Measurements from ENCODE around the gene GPRC5C.

GPRC5C gene

GRCh38 chr17:74432766-74433391 is 991 bp downstream of the GPRC5C start:
- H3K4me3 ChIP-seq (ENCODE audit: low read depth, low read length), result peak overlapping the region; percentile 59
- CTCF ChIA-PET, result interaction anchor here (0.5 to 7.1 kb wide), 4 partner anchors 12 to 65 kb away, joined by 3 to 151 read pairs (median 5); no protein-coding TSS in a partner anchor
- H3K27ac ChIP-seq (ENCODE audit: extremely low read depth, low read depth, low read length), result no peak overlapping the region
- TF ChIP-seq ZNF221 (tag by site-specific recombination; IDR thresholded peaks at IDR 0.05; ENCODE audit: borderline replicate concordance), result no peak
- TF ChIP-seq ZNF639 (tag by site-specific recombination; IDR thresholded peaks at IDR 0.05), result no peak
- no peak for TF ChIP-seq ZSCAN23 (tag by site-specific recombination; IDR thresholded peaks at IDR 0.05)
- TF ChIP-seq MZF1 (tag by site-specific recombination; IDR thresholded peaks at IDR 0.05; ENCODE audit: borderline replicate concordance), result no peak
- no peak for TF ChIP-seq ZNF843 (tag by site-specific recombination; IDR thresholded peaks at IDR 0.05)
- TF ChIP-seq ZNF341 (tag by site-specific recombination; IDR thresholded peaks at IDR 0.05; ENCODE audit: low read depth), result peak; percentile 69
- no peak for TF ChIP-seq GLI2 (tag by site-specific recombination; IDR thresholded peaks at IDR 0.05; ENCODE audit: borderline replicate concordance, low read depth)
- 0 out of 2 replicates have a peak, but pooled peaks have one; percentile 17 for TF ChIP-seq ZBTB48 (tag by site-specific recombination; IDR thresholded peaks at IDR 0.05)
- POLR2A ChIA-PET, result no interaction called here
- peaks cover 15% of the 10 kb centered on the region for H3K4me1 ChIP-seq (ENCODE audit: control insufficient read depth, insufficient read depth, low read length)
- H3K36me3 ChIP-seq (ENCODE audit: control insufficient read depth in 2 of 2, insufficient read depth in 1 of 2, low read length in 2 of 2), result no peaks in the 10 kb centered on the region
- no peaks in the 10 kb centered on the region for H3K9me3 ChIP-seq (ENCODE audit: control insufficient read depth, insufficient read depth, low read depth, low read length)

- Histone ChIP-seq H3K4me3 (ENCODE audit: low read depth, low read length) (no peak overlapping the region), H3K27ac (ENCODE audit: extremely low read depth, low read depth, low read length) (no peak overlapping the region; the same call in 1 of the 2 replicates), H3K36me3 (ENCODE audit: control insufficient read depth in 2 of 2, insufficient read depth in 1 of 2, low read length in 2 of 2) (no peaks in the 10 kb centered on the region), H3K9me3 (ENCODE audit: control insufficient read depth, insufficient read depth, low read depth, low read length) (no peaks in the 10 kb centered on the region), H3K4me1 (ENCODE audit: control insufficient read depth, insufficient read depth, low read length) (peaks cover 15% of the 10 kb centered on the region)
- ChIA-PET POLR2A (no interaction called here), CTCF (interaction anchor here (0.5 to 7.1 kb wide), 4 partner anchors 12 to 66 kb away, joined by 3 to 151 read pairs (median 5); no protein-coding TSS in a partner anchor)
- TF ChIP-seq ZNF629 (tag by site-specific recombination; IDR thresholded peaks at IDR 0.05), result no peak
- TF ChIP-seq ZNF747 (tag by site-specific recombination; IDR thresholded peaks at IDR 0.05), result no peak
- TF ChIP-seq SP2 (tag by site-specific recombination; IDR thresholded peaks at IDR 0.05), result peak; percentile 22; the same call in 1 of the 2 replicates
- peak; percentile 95 for TF ChIP-seq SCRT2 (tag by site-specific recombination; IDR thresholded peaks at IDR 0.05)
- 0 out of 2 replicates have a peak, but pooled peaks have one; percentile 20 for TF ChIP-seq ZFHX2 (tag by site-specific recombination; conservative IDR thresholded peaks at IDR 0.05)
- no peak for TF ChIP-seq ZNF404 (tag by site-specific recombination; IDR thresholded peaks at IDR 0.05)
- 0 out of 2 replicates have a peak, but pooled peaks have one; percentile 12 for TF ChIP-seq ZNF341 (tag by site-specific recombination; IDR thresholded peaks at IDR 0.05; ENCODE audit: low read depth)
- TF ChIP-seq ZNF362 (tag by site-specific recombination; IDR thresholded peaks at IDR 0.05), result no peak
- peak; percentile 32 for TF ChIP-seq GLIS1 (tag by site-specific recombination; IDR thresholded peaks at IDR 0.05)
- 0 out of 2 replicates have a peak, but pooled peaks have one; percentile 17 for TF ChIP-seq WT1 (tag by site-specific recombination; IDR thresholded peaks at IDR 0.05)
- no peak for TF ChIP-seq ZBTB21 (tag by site-specific recombination; IDR thresholded peaks at IDR 0.05)
- 0 out of 2 replicates have a peak, but pooled peaks have one; percentile 15 for TF ChIP-seq ZNF600 (tag by site-specific recombination; IDR thresholded peaks at IDR 0.05)
- TF ChIP-seq ZNF18 (tag by site-specific recombination; IDR thresholded peaks at IDR 0.05), result no peak
- TF ChIP-seq ZIC2 (tag by site-specific recombination; IDR thresholded peaks at IDR 0.05), result peak; percentile 57; the same call in 1 of the 2 replicates
- TF ChIP-seq MEIS1 (CRISPR knock-in tag; IDR thresholded peaks at IDR 0.05; ENCODE audit: borderline replicate concordance), result no peak
- no peak for TF ChIP-seq SETDB1 (IDR thresholded peaks at IDR 0.05; ENCODE audit: insufficient read length, low read length)
- TF ChIP-seq ZNF449 (tag by site-specific recombination; IDR thresholded peaks at IDR 0.05), result no peak
- no peak for TF ChIP-seq ZBTB10 (tag by site-specific recombination; IDR thresholded peaks at IDR 0.05)
- TF ChIP-seq ZNF473 (tag by site-specific recombination; IDR thresholded peaks at IDR 0.05), result no peak
Observed at GRCh38 chr17:74433421-74434121, 1.7 kb downstream of the GPRC5C start.
